Spleen (tissue), 7 donors: ENCODE data around the gene TANGO6.

Source experiments
- POLR2A ChIP-seq, 3 donors: fragments of 450-650 bp; IDR thresholded peaks; one replicate each; pipeline ENCODE4 v1.5.1; 2017; ENCODE audit warnings: antibody characterized with exemption in 3 of 3, mild to moderate bottlenecking in 1 of 3
- POLR2AphosphoS5 ChIP-seq, 3 donors: sonication (generic); formaldehyde crosslinking; IDR thresholded peaks; one replicate each; pipeline ENCODE4 v1.5.1; 2017; ENCODE audit warnings: antibody characterized with exemption in 3 of 3
- TF ChIP-seq, protein P1 (sequence below), 11 experiments: fragments of 200-600 bp in 7 of 11; fragments of 450-650 bp in 4 of 11; sonication (generic) in 4 of 11; IDR thresholded peaks in 8 of 11; conservative IDR thresholded peaks in 3 of 11; 1 replicate in 7 of 11; 2 replicates in 4 of 11; pipeline versions ENCODE4 v1.4.0 to v1.8.0; 2016 to 2021; ENCODE audit warnings: antibody characterized with exemption in 11 of 11, inconsistent platforms in 4 of 11, mild to moderate bottlenecking in 1 of 11
- donor health status: DM: no; HTN: no; CAD: no; lungs with moderate emphysema.
- donor health status: DM: no; HTN: no; CAD: no.
- donor health status: DM: no; HTN: no; CAD: no.

DNA sequence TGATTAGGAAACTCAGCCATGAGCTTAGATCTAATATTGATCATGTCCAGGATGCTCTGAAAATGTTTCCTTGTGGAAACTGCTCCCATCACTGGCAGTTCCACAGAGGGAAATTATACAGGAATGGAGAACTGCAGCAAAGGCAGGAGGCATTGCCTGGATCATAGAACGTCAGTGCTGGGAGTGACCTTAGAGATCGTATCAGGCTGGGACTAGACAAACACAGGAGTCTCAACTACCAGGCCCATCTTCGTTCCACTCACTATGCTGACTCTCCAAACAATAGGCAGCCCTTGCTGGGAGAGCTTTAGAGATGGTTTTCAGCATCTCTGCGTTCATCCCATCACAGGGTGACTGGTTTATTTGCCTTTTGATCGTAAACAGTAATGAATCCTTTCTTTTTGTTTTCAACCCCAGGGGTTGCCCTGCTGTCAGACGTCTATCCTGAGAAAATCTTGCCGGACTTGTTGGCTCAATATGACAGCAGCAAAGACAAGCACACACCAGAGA is 130.3 kb downstream of the TANGO6 start:
- TF ChIP-seq, protein P1, sequence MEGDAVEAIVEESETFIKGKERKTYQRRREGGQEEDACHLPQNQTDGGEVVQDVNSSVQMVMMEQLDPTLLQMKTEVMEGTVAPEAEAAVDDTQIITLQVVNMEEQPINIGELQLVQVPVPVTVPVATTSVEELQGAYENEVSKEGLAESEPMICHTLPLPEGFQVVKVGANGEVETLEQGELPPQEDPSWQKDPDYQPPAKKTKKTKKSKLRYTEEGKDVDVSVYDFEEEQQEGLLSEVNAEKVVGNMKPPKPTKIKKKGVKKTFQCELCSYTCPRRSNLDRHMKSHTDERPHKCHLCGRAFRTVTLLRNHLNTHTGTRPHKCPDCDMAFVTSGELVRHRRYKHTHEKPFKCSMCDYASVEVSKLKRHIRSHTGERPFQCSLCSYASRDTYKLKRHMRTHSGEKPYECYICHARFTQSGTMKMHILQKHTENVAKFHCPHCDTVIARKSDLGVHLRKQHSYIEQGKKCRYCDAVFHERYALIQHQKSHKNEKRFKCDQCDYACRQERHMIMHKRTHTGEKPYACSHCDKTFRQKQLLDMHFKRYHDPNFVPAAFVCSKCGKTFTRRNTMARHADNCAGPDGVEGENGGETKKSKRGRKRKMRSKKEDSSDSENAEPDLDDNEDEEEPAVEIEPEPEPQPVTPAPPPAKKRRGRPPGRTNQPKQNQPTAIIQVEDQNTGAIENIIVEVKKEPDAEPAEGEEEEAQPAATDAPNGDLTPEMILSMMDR (IDR thresholded peaks at IDR 0.05 in 8 of 11, conservative IDR thresholded peaks at IDR 0.05 in 3 of 11), result no peak
- TF ChIP-seq POLR2AphosphoS5 (IDR thresholded peaks at IDR 0.05) (no peak), POLR2A (IDR thresholded peaks at IDR 0.05) (no peak)
